SK-N-SH treated with all-trans-retinoic acid at 6 μM for 48 hours (cell line): Measurements from ENCODE around the gene AQP5.

Source experiments
- ATAC-seq: fragments of 200-7000 bp; cut with Tn5 transposase; 3 replicates; pipeline ENCODE4 v1.9.1; 2020; ENCODE audit warnings: mild to moderate bottlenecking, moderate library complexity
- ARNTL ChIP-seq: fragments of 450-650 bp; formaldehyde crosslinking; IDR thresholded peaks from 2 replicates; pipeline ENCODE4 v1.5.0; 2020; ENCODE audit warnings: low read depth, mild to moderate bottlenecking, moderate library complexity, borderline replicate concordance
- BACH2 ChIP-seq: fragments of 250-450 bp; sonication (Bioruptor Pico); IDR thresholded peaks from 2 replicates; pipeline ENCODE4 v1.9.0; 2021; ENCODE audit warnings: mild to moderate bottlenecking, borderline replicate concordance
- CSDC2 ChIP-seq: fragments of 250-450 bp; sonication (Bioruptor Pico); IDR thresholded peaks from 2 replicates; pipeline ENCODE4 v1.5.0; 2020; ENCODE audit warnings: mild to moderate bottlenecking, moderate library complexity
- ESRRG ChIP-seq: fragments of 250-450 bp; sonication (Bioruptor Pico); IDR thresholded peaks from 2 replicates; pipeline ENCODE4 v1.6.1; 2021; ENCODE audit warnings: mild to moderate bottlenecking
- GLIS3 ChIP-seq: fragments of 250-450 bp; sonication (Bioruptor Pico); IDR thresholded peaks from 2 replicates; pipeline ENCODE4 v1.5.0; 2020; ENCODE audit warnings: mild to moderate bottlenecking, moderate library complexity
- OSR1 ChIP-seq: fragments of 250-450 bp; sonication (Bioruptor Pico); IDR thresholded peaks from 2 replicates; pipeline ENCODE4 v1.8.0; 2022; ENCODE audit warnings: moderate library complexity, mild to moderate bottlenecking, inconsistent platforms
- PPARA ChIP-seq: fragments of 250-450 bp; sonication (Bioruptor Pico); IDR thresholded peaks from 2 replicates; pipeline ENCODE4 v1.5.0; 2020; ENCODE audit warnings: mild to moderate bottlenecking, borderline replicate concordance
- RARB ChIP-seq: fragments of 250-450 bp; sonication (Bioruptor Pico); IDR thresholded peaks from 2 replicates; pipeline ENCODE4 v1.8.0; 2021; ENCODE audit warnings: mild to moderate bottlenecking, moderate library complexity
- SNAI2 ChIP-seq: fragments of 250-450 bp; sonication (Bioruptor Pico); IDR thresholded peaks from 2 replicates; pipeline ENCODE4 v1.5.0; 2020; ENCODE audit warnings: mild to moderate bottlenecking, moderate library complexity
- TCF4 ChIP-seq: fragments of 250-450 bp; sonication (Bioruptor Pico); IDR thresholded peaks from 2 replicates; pipeline ENCODE4 v1.8.0; 2021; ENCODE audit warnings: mild to moderate bottlenecking, moderate library complexity, borderline replicate concordance
- TOX ChIP-seq: fragments of 250-450 bp; sonication (Bioruptor Pico); IDR thresholded peaks from 2 replicates; pipeline ENCODE4 v1.8.0; 2021; ENCODE audit warnings: mild to moderate bottlenecking, moderate library complexity, borderline replicate concordance
- ZC3H10 ChIP-seq: fragments of 250-450 bp; sonication (Bioruptor Pico); IDR thresholded peaks from 2 replicates; pipeline ENCODE4 v1.5.1; 2021; ENCODE audit warnings: mild to moderate bottlenecking, moderate library complexity
- ZFP3 ChIP-seq: fragments of 250-450 bp; sonication (Bioruptor Pico); IDR thresholded peaks from 2 replicates; pipeline ENCODE4 v1.5.0; 2020; ENCODE audit warnings: mild to moderate bottlenecking, moderate library complexity
- ZFP30 ChIP-seq: fragments of 450-650 bp; formaldehyde crosslinking; IDR thresholded peaks from 2 replicates; pipeline ENCODE4 v1.5.0; 2022; ENCODE audit warnings: mild to moderate bottlenecking, moderate library complexity
- ZNF565 ChIP-seq: fragments of 450-650 bp; formaldehyde crosslinking; conservative IDR thresholded peaks from 2 replicates; pipeline ENCODE4 v1.5.0; 2020; ENCODE audit warnings: low read depth, mild to moderate bottlenecking, moderate library complexity
- ZNF70 ChIP-seq: fragments of 450-650 bp; formaldehyde crosslinking; IDR thresholded peaks from 2 replicates; pipeline ENCODE4 v1.5.0; 2020; ENCODE audit warnings: mild to moderate bottlenecking, moderate library complexity
- ZNF8 ChIP-seq: fragments of 450-650 bp; formaldehyde crosslinking; IDR thresholded peaks from 2 replicates; pipeline ENCODE4 v1.5.0; 2020; ENCODE audit warnings: mild to moderate bottlenecking, moderate library complexity
- TF ChIP-seq, protein P1 (sequence below): fragments of 250-450 bp; sonication (Bioruptor Pico); IDR thresholded peaks from 2 replicates; pipeline ENCODE4 v1.5.1; 2021; ENCODE audit warnings: mild to moderate bottlenecking, moderate library complexity
- TF ChIP-seq, protein P2 (sequence below): fragments of 250-450 bp; sonication (Bioruptor Pico); IDR thresholded peaks from 2 replicates; pipeline ENCODE4 v1.5.1; 2020; ENCODE audit warnings: low read depth, mild to moderate bottlenecking, moderate library complexity
- TF ChIP-seq, protein P3 (sequence below): fragments of 250-450 bp; sonication (Bioruptor Pico); IDR thresholded peaks from 2 replicates; pipeline ENCODE4 v1.5.0; 2020; ENCODE audit warnings: mild to moderate bottlenecking, moderate library complexity
- TF ChIP-seq, protein P4 (sequence below): fragments of 250-450 bp; sonication (Bioruptor Pico); IDR thresholded peaks from 2 replicates; pipeline ENCODE4 v1.8.0; 2020; ENCODE audit warnings: mild to moderate bottlenecking, moderate library complexity, borderline replicate concordance

The AQP5 gene

GRCh38 chr12:49920915-49921286 lies 40.8 kb upstream of the AQP5 start:
- no peak for ATAC-seq
- TF ChIP-seq, protein P1, sequence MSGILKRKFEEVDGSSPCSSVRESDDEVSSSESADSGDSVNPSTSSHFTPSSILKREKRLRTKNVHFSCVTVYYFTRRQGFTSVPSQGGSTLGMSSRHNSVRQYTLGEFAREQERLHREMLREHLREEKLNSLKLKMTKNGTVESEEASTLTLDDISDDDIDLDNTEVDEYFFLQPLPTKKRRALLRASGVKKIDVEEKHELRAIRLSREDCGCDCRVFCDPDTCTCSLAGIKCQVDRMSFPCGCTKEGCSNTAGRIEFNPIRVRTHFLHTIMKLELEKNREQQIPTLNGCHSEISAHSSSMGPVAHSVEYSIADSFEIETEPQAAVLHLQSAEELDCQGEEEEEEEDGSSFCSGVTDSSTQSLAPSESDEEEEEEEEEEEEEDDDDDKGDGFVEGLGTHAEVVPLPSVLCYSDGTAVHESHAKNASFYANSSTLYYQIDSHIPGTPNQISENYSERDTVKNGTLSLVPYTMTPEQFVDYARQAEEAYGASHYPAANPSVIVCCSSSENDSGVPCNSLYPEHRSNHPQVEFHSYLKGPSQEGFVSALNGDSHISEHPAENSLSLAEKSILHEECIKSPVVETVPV (CRISPR knock-in tag), result no peak
- TF ChIP-seq ESRRG (CRISPR knock-in tag) (no peak), ARNTL (no peak), ZFP30 (no peak)

- TF ChIP-seq ZNF8 (CRISPR knock-in tag) (no peak), PPARA (CRISPR knock-in tag) (no peak), ARNTL (no peak), ESRRG (CRISPR knock-in tag) (no peak), ZFP30 (no peak), ZC3H10 (no peak), TCF4 (CRISPR knock-in tag) (no peak), RARB (no peak), ZFP3 (CRISPR knock-in tag) (no peak), SNAI2 (CRISPR knock-in tag) (no peak), OSR1 (CRISPR knock-in tag) (no peak), ZNF565 (CRISPR knock-in tag) (no peak), ZNF70 (CRISPR knock-in tag) (no peak), TOX (CRISPR knock-in tag) (no peak), GLIS3 (no peak)
- TF ChIP-seq, protein P1 (CRISPR knock-in tag), result no peak
- TF ChIP-seq, protein P2, sequence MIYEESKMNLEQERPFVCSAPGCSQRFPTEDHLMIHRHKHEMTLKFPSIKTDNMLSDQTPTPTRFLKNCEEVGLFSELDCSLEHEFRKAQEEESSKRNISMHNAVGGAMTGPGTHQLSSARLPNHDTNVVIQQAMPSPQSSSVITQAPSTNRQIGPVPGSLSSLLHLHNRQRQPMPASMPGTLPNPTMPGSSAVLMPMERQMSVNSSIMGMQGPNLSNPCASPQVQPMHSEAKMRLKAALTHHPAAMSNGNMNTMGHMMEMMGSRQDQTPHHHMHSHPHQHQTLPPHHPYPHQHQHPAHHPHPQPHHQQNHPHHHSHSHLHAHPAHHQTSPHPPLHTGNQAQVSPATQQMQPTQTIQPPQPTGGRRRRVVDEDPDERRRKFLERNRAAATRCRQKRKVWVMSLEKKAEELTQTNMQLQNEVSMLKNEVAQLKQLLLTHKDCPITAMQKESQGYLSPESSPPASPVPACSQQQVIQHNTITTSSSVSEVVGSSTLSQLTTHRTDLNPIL (CRISPR knock-in tag), result no peak
- TF ChIP-seq, protein P3, sequence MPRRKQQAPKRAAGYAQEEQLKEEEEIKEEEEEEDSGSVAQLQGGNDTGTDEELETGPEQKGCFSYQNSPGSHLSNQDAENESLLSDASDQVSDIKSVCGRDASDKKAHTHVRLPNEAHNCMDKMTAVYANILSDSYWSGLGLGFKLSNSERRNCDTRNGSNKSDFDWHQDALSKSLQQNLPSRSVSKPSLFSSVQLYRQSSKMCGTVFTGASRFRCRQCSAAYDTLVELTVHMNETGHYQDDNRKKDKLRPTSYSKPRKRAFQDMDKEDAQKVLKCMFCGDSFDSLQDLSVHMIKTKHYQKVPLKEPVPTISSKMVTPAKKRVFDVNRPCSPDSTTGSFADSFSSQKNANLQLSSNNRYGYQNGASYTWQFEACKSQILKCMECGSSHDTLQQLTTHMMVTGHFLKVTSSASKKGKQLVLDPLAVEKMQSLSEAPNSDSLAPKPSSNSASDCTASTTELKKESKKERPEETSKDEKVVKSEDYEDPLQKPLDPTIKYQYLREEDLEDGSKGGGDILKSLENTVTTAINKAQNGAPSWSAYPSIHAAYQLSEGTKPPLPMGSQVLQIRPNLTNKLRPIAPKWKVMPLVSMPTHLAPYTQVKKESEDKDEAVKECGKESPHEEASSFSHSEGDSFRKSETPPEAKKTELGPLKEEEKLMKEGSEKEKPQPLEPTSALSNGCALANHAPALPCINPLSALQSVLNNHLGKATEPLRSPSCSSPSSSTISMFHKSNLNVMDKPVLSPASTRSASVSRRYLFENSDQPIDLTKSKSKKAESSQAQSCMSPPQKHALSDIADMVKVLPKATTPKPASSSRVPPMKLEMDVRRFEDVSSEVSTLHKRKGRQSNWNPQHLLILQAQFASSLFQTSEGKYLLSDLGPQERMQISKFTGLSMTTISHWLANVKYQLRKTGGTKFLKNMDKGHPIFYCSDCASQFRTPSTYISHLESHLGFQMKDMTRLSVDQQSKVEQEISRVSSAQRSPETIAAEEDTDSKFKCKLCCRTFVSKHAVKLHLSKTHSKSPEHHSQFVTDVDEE (CRISPR knock-in tag), result no peak
- TF ChIP-seq, protein P4, sequence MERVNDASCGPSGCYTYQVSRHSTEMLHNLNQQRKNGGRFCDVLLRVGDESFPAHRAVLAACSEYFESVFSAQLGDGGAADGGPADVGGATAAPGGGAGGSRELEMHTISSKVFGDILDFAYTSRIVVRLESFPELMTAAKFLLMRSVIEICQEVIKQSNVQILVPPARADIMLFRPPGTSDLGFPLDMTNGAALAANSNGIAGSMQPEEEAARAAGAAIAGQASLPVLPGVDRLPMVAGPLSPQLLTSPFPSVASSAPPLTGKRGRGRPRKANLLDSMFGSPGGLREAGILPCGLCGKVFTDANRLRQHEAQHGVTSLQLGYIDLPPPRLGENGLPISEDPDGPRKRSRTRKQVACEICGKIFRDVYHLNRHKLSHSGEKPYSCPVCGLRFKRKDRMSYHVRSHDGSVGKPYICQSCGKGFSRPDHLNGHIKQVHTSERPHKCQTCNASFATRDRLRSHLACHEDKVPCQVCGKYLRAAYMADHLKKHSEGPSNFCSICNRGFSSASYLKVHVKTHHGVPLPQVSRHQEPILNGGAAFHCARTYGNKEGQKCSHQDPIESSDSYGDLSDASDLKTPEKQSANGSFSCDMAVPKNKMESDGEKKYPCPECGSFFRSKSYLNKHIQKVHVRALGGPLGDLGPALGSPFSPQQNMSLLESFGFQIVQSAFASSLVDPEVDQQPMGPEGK (CRISPR knock-in tag), result no peak
- ATAC-seq, result no peak
Measured at GRCh38 chr12:49921299-49921698, 40.4 kb upstream of the AQP5 start.

- no peak for TF ChIP-seq ESRRG (CRISPR knock-in tag)
- ATAC-seq, result no peak
Measured at GRCh38 chr12:49921936-49922335, 39.7 kb upstream of the AQP5 start.

GRCh38 chr12:49922349-49923034 lies 39.2 kb upstream of the AQP5 start:
- TF ChIP-seq ZNF70 (CRISPR knock-in tag) (no peak), BACH2 (CRISPR knock-in tag) (no peak), OSR1 (CRISPR knock-in tag) (no peak), ZC3H10 (no peak), TCF4 (CRISPR knock-in tag) (no peak), ZFP3 (CRISPR knock-in tag) (no peak), TOX (CRISPR knock-in tag) (no peak), CSDC2 (no peak)
- TF ChIP-seq, protein P2 (CRISPR knock-in tag), result no peak
- ATAC-seq, result no peak; the same call in 2 of the 3 replicates
